Measurements from ENCODE around the gene SAMM50.

- TF ChIP-seq CTCF (IDR thresholded peaks at IDR 0.05; ENCODE audit: low read depth, low read length, poor library complexity, severe bottlenecking): no peak
- no peak for TF ChIP-seq EZH2phosphoT487 (IDR thresholded peaks at IDR 0.05; ENCODE audit: borderline replicate concordance, low read length)
These were observed 45.5 kb upstream of the SAMM50 start for GRCh38 chr22:43909708-43910107.
